AG09319 (cell line): ENCODE results near the gene SPATS1.

Source experiments
- DNase-seq: peaks from one replicate; pipeline ENCODE4 v3.0.0-alpha.2; 2010; ENCODE audit warnings: low read depth; ENCODE audit errors: extremely low read depth
- CTCF ChIP-seq: IDR thresholded peaks from 2 replicates; pipeline ENCODE4 v1.5.1; 2011; ENCODE audit warnings: low read depth, mild to moderate bottlenecking, inconsistent platforms, low read length, moderate library complexity

SPATS1 gene

GRCh38 chr6:44300292-44300823 lies 42.1 kb upstream of the SPATS1 start:
- TF ChIP-seq CTCF: no peak
- DNase-seq: no peak

- DNase-seq: no peak
- TF ChIP-seq CTCF: no peak
Measured at GRCh38 chr6:44301106-44301505, 41.3 kb upstream of the SPATS1 start.

GRCh38 chr6:44301782-44302564 lies 40.5 kb upstream of the SPATS1 start:
- no peak for DNase-seq
- TF ChIP-seq CTCF: no peak

- DNase-seq: no peak
- no peak for TF ChIP-seq CTCF
Measured at GRCh38 chr6:44302856-44303255, 39.6 kb upstream of the SPATS1 start.

GRCh38 chr6:44303842-44304241 lies 38.6 kb upstream of the SPATS1 start:
- TF ChIP-seq CTCF: no peak
- no peak for DNase-seq

GRCh38 chr6:44304282-44305199 lies 37.9 kb upstream of the SPATS1 start:
- no peak for DNase-seq
- peak; percentile 72 for TF ChIP-seq CTCF

GRCh38 chr6:44305200-44305725 lies 37.2 kb upstream of the SPATS1 start:
- DNase-seq: no peak
- TF ChIP-seq CTCF: no peak
